Stimulated activated CD4-positive, alpha-beta T cell treated with anti-CD3 and anti-CD28 coated beads, TNF-alpha, amount 100 ng/mL, for 24 hours (primary cell): ENCODE results near the gene SYNE2.
"Not testable (repeated sequence)": the region's sequence is repeated elsewhere in the genome, so short reads cannot be mapped to it uniquely, and the experiment has no call there.

ENCODE experiments used
- DNase-seq, 3 experiments: peaks; one replicate each; pipeline ENCODE4 v3.0.0-alpha.2; 2020; ENCODE audit warnings: low read depth in 3 of 3

The SYNE2 gene

GRCh38 chr14:64037869-64038745, 185.3 kb downstream of the SYNE2 start:
- DNase-seq, result not testable (repeated sequence)

- DNase-seq, result no peak
Observed at GRCh38 chr14:64038841-64039542, 186.2 kb downstream of the SYNE2 start.

- DNase-seq, result no peak
Observed at GRCh38 chr14:64040044-64040443, 187.2 kb downstream of the SYNE2 start.

GRCh38 chr14:64043296-64043695, 190.5 kb downstream of the SYNE2 start:
- not testable (repeated sequence) for DNase-seq

GRCh38 chr14:64045091-64045490, 192.3 kb downstream of the SYNE2 start:
- no peak for DNase-seq

- no peak for DNase-seq
Observed at GRCh38 chr14:64049616-64050381, 197.0 kb downstream of the SYNE2 start.

- DNase-seq, result no peak
Observed at GRCh38 chr14:64053694-64054669, 201.2 kb downstream of the SYNE2 start.

- DNase-seq, result no peak
Observed at GRCh38 chr14:64059454-64060198, 206.8 kb downstream of the SYNE2 start.

- no peak for DNase-seq
Observed at GRCh38 chr14:64060199-64060545, 207.4 kb downstream of the SYNE2 start.

GRCh38 chr14:64060648-64061096, 207.9 kb downstream of the SYNE2 start:
- DNase-seq, result no peak

GRCh38 chr14:64061115-64061514, 208.3 kb downstream of the SYNE2 start:
- DNase-seq, result no peak

GRCh38 chr14:64061706-64062105, 208.9 kb downstream of the SYNE2 start:
- DNase-seq, result no peak

- DNase-seq, result no peak
Observed at GRCh38 chr14:64062381-64063115, 209.7 kb downstream of the SYNE2 start.

GRCh38 chr14:64064447-64064846, 211.6 kb downstream of the SYNE2 start:
- DNase-seq, result no peak

- no peak for DNase-seq
Observed at GRCh38 chr14:64069634-64070359, 217.0 kb downstream of the SYNE2 start.

- no peak for DNase-seq
Observed at GRCh38 chr14:64074961-64075612, 222.3 kb downstream of the SYNE2 start.

GRCh38 chr14:64075613-64076005, 222.8 kb downstream of the SYNE2 start:
- DNase-seq, result no peak

- DNase-seq, result no peak
Observed at GRCh38 chr14:64080452-64080851, 227.6 kb downstream of the SYNE2 start.
